ENCODE results near the gene CIDEB.

CIDEB gene

DNA sequence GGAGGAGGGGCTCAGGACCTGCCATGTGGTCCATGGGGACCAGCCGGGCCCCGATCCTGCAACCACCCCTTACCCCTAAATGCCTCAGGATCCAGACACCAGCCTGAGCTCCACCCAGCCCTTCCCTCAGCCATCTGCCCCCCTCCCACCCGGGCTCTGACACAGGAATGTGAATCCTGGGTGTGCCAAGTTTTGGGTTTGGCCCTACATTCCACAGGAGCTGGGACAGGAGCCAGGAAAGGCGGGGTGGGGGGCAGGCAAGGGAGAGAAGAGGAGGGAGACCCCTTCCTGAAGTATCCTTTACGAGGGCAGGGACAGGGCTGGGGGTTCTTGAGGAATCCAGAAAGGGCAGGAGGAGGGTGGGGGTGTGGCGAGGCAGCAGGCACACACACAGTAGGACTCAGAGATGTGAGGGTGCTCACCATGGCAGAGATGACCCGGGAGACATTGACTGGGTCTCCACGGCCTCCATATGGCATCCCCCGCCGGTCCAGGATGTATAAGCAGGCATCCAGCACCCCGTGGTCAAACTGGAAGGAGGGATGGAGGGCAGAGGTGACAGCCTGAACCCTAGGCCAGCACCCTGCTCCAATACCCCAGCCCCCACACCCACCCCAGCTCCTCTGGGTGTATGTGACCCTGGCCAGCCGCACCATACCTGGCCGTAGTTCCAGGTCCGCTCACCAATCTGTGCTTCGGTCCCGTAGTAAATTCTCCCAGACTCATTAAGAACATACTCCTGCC is 48.3 kb downstream of the CIDEB start:
- no peak overlapping the region for H2AFZ ChIP-seq (ENCODE audit: low read depth, low read length, severe bottlenecking)
- H3K9me2 ChIP-seq (replicated peaks; ENCODE audit: insufficient read depth, low read length): no peaks in the 10 kb centered on the region
- no peak overlapping the region for H3K27ac ChIP-seq (ENCODE audit: low read depth, low read length)
- H3K4me3 ChIP-seq (ENCODE audit: insufficient read depth, low read length, poor library complexity, severe bottlenecking): no peak overlapping the region
- no peaks in the 10 kb centered on the region for H4K20me1 ChIP-seq (ENCODE audit: low read depth, low read length)
- H3K4me2 ChIP-seq (ENCODE audit: low read depth, low read length, poor library complexity, severe bottlenecking): no peak overlapping the region
- H3K36me3 ChIP-seq (ENCODE audit: low read length): no peaks in the 10 kb centered on the region
- TF ChIP-seq EZH2phosphoT487 (conservative IDR thresholded peaks at IDR 0.05; ENCODE audit: low read length) (no peak), CTCF (IDR thresholded peaks at IDR 0.05; ENCODE audit: insufficient read depth, low read length, poor library complexity, severe bottlenecking) (no peak)
- no peak overlapping the region for H3K9ac ChIP-seq (ENCODE audit: low read length)
- no peaks in the 10 kb centered on the region for H3F3A ChIP-seq (ENCODE audit: insufficient read depth)
- no peaks in the 10 kb centered on the region for H3K9me3 ChIP-seq (ENCODE audit: insufficient read depth, low read length)
- no peaks in the 10 kb centered on the region for H3K27me3 ChIP-seq (ENCODE audit: low read length)
- H3K79me2 ChIP-seq (ENCODE audit: insufficient read depth, low read length): no peaks in the 10 kb centered on the region

GRCh38 chr14:24258548-24259265 is 49.1 kb downstream of the CIDEB start:
- H4K20me1 ChIP-seq (ENCODE audit: low read depth, low read length): no peaks in the 10 kb centered on the region
- no peaks in the 10 kb centered on the region for H3K27me3 ChIP-seq (ENCODE audit: low read length)
- H3K79me2 ChIP-seq (ENCODE audit: insufficient read depth, low read length): no peaks in the 10 kb centered on the region
- no peak for TF ChIP-seq EZH2phosphoT487 (conservative IDR thresholded peaks at IDR 0.05; ENCODE audit: low read length)
- TF ChIP-seq CTCF (IDR thresholded peaks at IDR 0.05; ENCODE audit: insufficient read depth, low read length, poor library complexity, severe bottlenecking): no peak
- H3K9ac ChIP-seq (ENCODE audit: low read length): no peak overlapping the region
- H3K9me3 ChIP-seq (ENCODE audit: insufficient read depth, low read length): no peaks in the 10 kb centered on the region
- H3K27ac ChIP-seq (ENCODE audit: low read depth, low read length): no peak overlapping the region
- no peak overlapping the region for H3K4me3 ChIP-seq (ENCODE audit: insufficient read depth, low read length, poor library complexity, severe bottlenecking)
- no peaks in the 10 kb centered on the region for H3F3A ChIP-seq (ENCODE audit: insufficient read depth)
- no peaks in the 10 kb centered on the region for H3K9me2 ChIP-seq (replicated peaks; ENCODE audit: insufficient read depth, low read length)
- no peak overlapping the region for H2AFZ ChIP-seq (ENCODE audit: low read depth, low read length, severe bottlenecking)
- H3K4me2 ChIP-seq (ENCODE audit: low read depth, low read length, poor library complexity, severe bottlenecking): no peak overlapping the region
- H3K36me3 ChIP-seq (ENCODE audit: low read length): no peaks in the 10 kb centered on the region

DNA sequence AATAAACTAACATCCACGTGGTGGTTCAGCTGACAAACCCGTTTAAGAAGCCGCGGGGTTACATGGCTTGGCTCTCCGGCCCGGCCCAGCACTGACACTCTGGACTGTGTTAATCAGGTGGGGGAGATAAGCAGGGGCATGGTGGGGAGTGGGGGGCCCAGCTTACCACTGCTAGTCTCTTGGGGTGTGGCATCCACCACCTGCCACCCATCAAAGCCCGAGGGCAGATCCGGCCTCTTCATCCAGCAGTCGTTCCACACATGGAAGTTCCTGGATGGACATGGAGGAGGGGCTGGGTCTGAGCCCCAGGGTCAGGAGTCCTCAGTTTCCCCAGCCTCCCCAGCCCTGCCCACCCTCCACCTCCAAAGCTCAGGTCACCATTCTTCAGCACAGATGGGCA is 49.7 kb downstream of the CIDEB start:
- Histone ChIP-seq H3K36me3 (ENCODE audit: low read length) (no peaks in the 10 kb centered on the region), H3K9me3 (ENCODE audit: insufficient read depth, low read length) (no peaks in the 10 kb centered on the region), H3K27ac (ENCODE audit: low read depth, low read length) (no peak overlapping the region), H3F3A (ENCODE audit: insufficient read depth) (no peaks in the 10 kb centered on the region), H3K4me3 (ENCODE audit: insufficient read depth, low read length, poor library complexity, severe bottlenecking) (no peak overlapping the region), H4K20me1 (ENCODE audit: low read depth, low read length) (no peaks in the 10 kb centered on the region), H3K9me2 (replicated peaks; ENCODE audit: insufficient read depth, low read length) (no peaks in the 10 kb centered on the region), H3K79me2 (ENCODE audit: insufficient read depth, low read length) (no peaks in the 10 kb centered on the region), H3K9ac (ENCODE audit: low read length) (no peak overlapping the region), H3K4me2 (ENCODE audit: low read depth, low read length, poor library complexity, severe bottlenecking) (no peak overlapping the region), H2AFZ (ENCODE audit: low read depth, low read length, severe bottlenecking) (no peak overlapping the region), H3K27me3 (ENCODE audit: low read length) (no peaks in the 10 kb centered on the region)
- no peak for TF ChIP-seq EZH2phosphoT487 (conservative IDR thresholded peaks at IDR 0.05; ENCODE audit: low read length)

- Histone ChIP-seq H3K9me2 (replicated peaks; ENCODE audit: insufficient read depth, low read length) (no peaks in the 10 kb centered on the region), H2AFZ (ENCODE audit: low read depth, low read length, severe bottlenecking) (no peak overlapping the region), H3K79me2 (ENCODE audit: insufficient read depth, low read length) (no peaks in the 10 kb centered on the region), H3K27ac (ENCODE audit: low read depth, low read length) (no peak overlapping the region), H3K4me3 (ENCODE audit: insufficient read depth, low read length, poor library complexity, severe bottlenecking) (no peak overlapping the region), H3K36me3 (ENCODE audit: low read length) (no peaks in the 10 kb centered on the region), H3K27me3 (ENCODE audit: low read length) (no peaks in the 10 kb centered on the region), H3K9ac (ENCODE audit: low read length) (no peak overlapping the region), H3K9me3 (ENCODE audit: insufficient read depth, low read length) (no peaks in the 10 kb centered on the region), H3K4me2 (ENCODE audit: low read depth, low read length, poor library complexity, severe bottlenecking) (no peak overlapping the region), H4K20me1 (ENCODE audit: low read depth, low read length) (no peaks in the 10 kb centered on the region), H3F3A (ENCODE audit: insufficient read depth) (no peaks in the 10 kb centered on the region)
- TF ChIP-seq CTCF (IDR thresholded peaks at IDR 0.05; ENCODE audit: insufficient read depth, low read length, poor library complexity, severe bottlenecking) (no peak), EZH2phosphoT487 (conservative IDR thresholded peaks at IDR 0.05; ENCODE audit: low read length) (no peak)
These were observed 50.8 kb downstream of the CIDEB start for GRCh38 chr14:24256960-24257359.
